ENCODE data around the gene CNTN4. TPM values are rescaled to one million over a fixed set of nuclear protein-coding genes. Genes with fewer than 3 reads are reported as not detected.

CNTN4 gene
- polyA plus RNA-seq, 1 experiment: not detected

GRCh38 chr3:2697589-2697988 is 598.9 kb downstream of the CNTN4 start:
- no peak overlapping the region for H3K27ac ChIP-seq (ENCODE audit: low read depth, low read length)
- peaks cover 3% of the 10 kb centered on the region for H3K9me3 ChIP-seq (ENCODE audit: control insufficient read depth, insufficient read depth, low read length)
- no peak for DNase-seq (ENCODE audit: low read depth, low spot score)
- CTCF ChIA-PET: no interaction called here
- no peaks in the 10 kb centered on the region for H3K27me3 ChIP-seq (ENCODE audit: control insufficient read depth, insufficient read depth, low read length)
- no peak overlapping the region for H3K4me3 ChIP-seq (ENCODE audit: low read depth, low read length)
- TF ChIP-seq CTCF (IDR thresholded peaks at IDR 0.05; ENCODE audit: low read depth, low read length): no peak
- POLR2A ChIA-PET: no interaction called here

GRCh38 chr3:2701471-2701870 is 602.8 kb downstream of the CNTN4 start:
- no peak overlapping the region for H3K27ac ChIP-seq (ENCODE audit: low read depth, low read length)
- CTCF ChIA-PET: no interaction called here
- H3K9me3 ChIP-seq (ENCODE audit: control insufficient read depth, insufficient read depth, low read length): peaks cover 3% of the 10 kb centered on the region
- POLR2A ChIA-PET: no interaction called here
- TF ChIP-seq CTCF (IDR thresholded peaks at IDR 0.05; ENCODE audit: low read depth, low read length): no peak
- no peaks in the 10 kb centered on the region for H3K27me3 ChIP-seq (ENCODE audit: control insufficient read depth, insufficient read depth, low read length)
- H3K4me3 ChIP-seq (ENCODE audit: low read depth, low read length): no peak overlapping the region
- DNase-seq (ENCODE audit: low read depth, low spot score): no peak

- peaks cover 3% of the 10 kb centered on the region; the same call in 1 of the 2 replicates for H3K9me3 ChIP-seq (ENCODE audit: control insufficient read depth, insufficient read depth, low read length)
- H3K27me3 ChIP-seq (ENCODE audit: control insufficient read depth, insufficient read depth, low read length): no peaks in the 10 kb centered on the region
- no peak for TF ChIP-seq CTCF (IDR thresholded peaks at IDR 0.05; ENCODE audit: low read depth, low read length)
- CTCF ChIA-PET: no interaction called here
- no peak overlapping the region for H3K4me3 ChIP-seq (ENCODE audit: low read depth, low read length)
- POLR2A ChIA-PET: no interaction called here
- no peak overlapping the region for H3K27ac ChIP-seq (ENCODE audit: low read depth, low read length)
- DNase-seq (ENCODE audit: low read depth, low spot score): no peak
These were observed 607.6 kb downstream of the CNTN4 start for GRCh38 chr3:2706144-2706835.

- ChIA-PET POLR2A (no interaction called here), CTCF (no interaction called here)
- no peak overlapping the region for H3K27ac ChIP-seq (ENCODE audit: low read depth, low read length)
- TF ChIP-seq CTCF (IDR thresholded peaks at IDR 0.05; ENCODE audit: low read depth, low read length): no peak
- DNase-seq (ENCODE audit: low read depth, low spot score): no peak
- H3K9me3 ChIP-seq (ENCODE audit: control insufficient read depth, insufficient read depth, low read length): peaks cover 3% of the 10 kb centered on the region; the same call in 1 of the 2 replicates
- H3K27me3 ChIP-seq (ENCODE audit: control insufficient read depth, insufficient read depth, low read length): no peaks in the 10 kb centered on the region
- H3K4me3 ChIP-seq (ENCODE audit: low read depth, low read length): no peak overlapping the region
These were observed 608.2 kb downstream of the CNTN4 start for GRCh38 chr3:2706836-2707210.

GRCh38 chr3:2711081-2711480 is 612.4 kb downstream of the CNTN4 start:
- Histone ChIP-seq H3K4me3 (ENCODE audit: low read depth, low read length) (no peak overlapping the region), H3K27me3 (ENCODE audit: control insufficient read depth, insufficient read depth, low read length) (no peaks in the 10 kb centered on the region), H3K27ac (ENCODE audit: low read depth, low read length) (no peak overlapping the region), H3K9me3 (ENCODE audit: control insufficient read depth, insufficient read depth, low read length) (peaks cover 8% of the 10 kb centered on the region; the same call in 1 of the 2 replicates)
- DNase-seq (ENCODE audit: low read depth, low spot score): no peak
- ChIA-PET CTCF (no interaction called here), POLR2A (no interaction called here)
- TF ChIP-seq CTCF (IDR thresholded peaks at IDR 0.05; ENCODE audit: low read depth, low read length): no peak
